ENCODE data around the gene CIB4.

- no peak for TF ChIP-seq POLR2AphosphoS5 (IDR thresholded peaks at IDR 0.05)
- no peak for TF ChIP-seq CTCF (IDR thresholded peaks at IDR 0.05)
These were observed 9.0 kb upstream of the CIB4 start for GRCh38 chr2:26649992-26650712.

Data from prostate gland (tissue), 2 donors.